ENCODE data around the gene S100A12.
"Not testable (repeated sequence)": the region's sequence is repeated elsewhere in the genome, so short reads cannot be mapped to it uniquely, and the experiment has no call there.

The S100A12 gene

DNA sequence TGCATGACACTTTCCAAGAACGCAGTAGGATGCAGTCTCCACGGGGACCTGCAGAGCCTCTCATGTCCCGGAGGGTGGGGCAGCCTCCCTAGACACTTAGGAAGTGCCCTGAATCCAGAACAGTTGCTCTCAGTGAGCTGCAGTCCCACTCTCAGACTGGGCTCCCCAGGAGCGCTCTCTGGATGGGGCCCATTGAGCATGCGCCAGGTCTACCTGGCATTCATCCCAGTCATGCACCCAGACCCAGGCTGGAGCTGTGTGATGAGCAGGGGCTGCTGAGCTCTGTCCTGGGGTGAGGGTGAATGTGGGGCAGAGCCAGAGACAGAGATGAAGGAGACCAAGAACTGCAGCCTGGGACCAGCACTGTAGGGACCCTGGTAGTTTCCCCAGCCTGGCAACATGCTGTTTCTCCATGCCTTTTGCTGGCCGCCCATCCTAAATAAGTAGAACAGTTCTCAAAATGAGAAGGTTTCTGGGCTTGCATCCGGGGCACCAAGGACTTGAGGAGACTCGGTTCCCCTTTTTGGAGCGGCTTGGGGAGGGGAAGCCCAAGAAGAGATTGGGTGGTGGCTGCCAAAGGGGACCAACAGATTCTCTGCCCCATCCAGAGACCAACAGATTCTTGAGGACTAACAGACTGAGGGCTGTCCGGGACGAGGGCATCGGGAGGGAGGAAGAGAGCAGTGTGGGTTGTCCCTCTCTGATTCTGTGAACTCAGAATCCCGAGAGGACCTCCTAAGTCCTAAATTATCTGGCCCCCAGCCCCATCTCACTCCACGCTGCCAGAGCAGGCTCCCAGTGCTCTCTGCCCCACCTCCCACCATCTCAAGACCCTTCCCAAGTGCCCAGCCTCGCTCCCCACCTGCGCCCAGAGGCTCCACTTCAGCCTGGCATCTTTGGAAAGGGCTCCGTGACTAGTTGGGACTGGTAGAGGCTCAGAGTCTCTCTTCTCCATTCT is 25.8 kb downstream of the S100A12 start:
- no peak for DNase-seq (ENCODE audit: low read depth)
- no peak overlapping the region for H3K4me3 ChIP-seq (ENCODE audit: low read depth, low read length)
- TF ChIP-seq CTCF (conservative IDR thresholded peaks at IDR 0.05; ENCODE audit: low read depth, low read length) = no peak

GRCh38 chr1:153348511-153349362 is 26.7 kb downstream of the S100A12 start, which contains the start of gene PGLYRP4:
Gene PGLYRP4 (minus strand): TSS chr1:153348841. CDS start chr1:153347932, 909 bp downstream.
- DNase-seq (ENCODE audit: low read depth) = no peak
- TF ChIP-seq CTCF (conservative IDR thresholded peaks at IDR 0.05; ENCODE audit: low read depth, low read length) = no peak
- H3K4me3 ChIP-seq (ENCODE audit: low read depth, low read length) = no peak within 1 kb of the TSS

- DNase-seq (ENCODE audit: low read depth) = no peak
- TF ChIP-seq CTCF (conservative IDR thresholded peaks at IDR 0.05; ENCODE audit: low read depth, low read length) = no peak
- no peak overlapping the region for H3K4me3 ChIP-seq (ENCODE audit: low read depth, low read length)
These were observed 27.6 kb downstream of the S100A12 start for GRCh38 chr1:153347856-153348255.

DNA sequence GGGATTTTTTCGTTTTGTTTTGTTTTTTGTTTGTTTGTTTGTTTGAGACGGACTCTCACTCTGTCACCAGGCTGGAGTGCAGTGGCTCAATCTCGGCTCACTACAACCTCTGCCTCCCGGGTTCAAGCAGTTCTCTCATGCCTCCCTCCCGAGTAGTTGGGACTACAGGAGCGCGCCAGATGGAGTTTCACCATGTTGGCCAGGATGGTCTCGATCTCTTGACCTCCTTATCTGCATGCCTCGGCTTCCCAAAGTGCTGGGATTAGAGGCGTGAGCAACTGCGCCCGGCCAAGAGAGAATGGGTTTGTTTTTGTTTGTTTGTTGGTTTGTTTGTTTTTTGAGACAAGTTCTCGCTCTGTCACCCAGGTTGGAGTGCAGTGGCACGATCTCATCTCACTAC is 28.4 kb downstream of the S100A12 start:
- DNase-seq (ENCODE audit: low read depth); H3K4me3 ChIP-seq (ENCODE audit: low read depth, low read length): not testable (repeated sequence)

- no peak overlapping the region for H3K4me3 ChIP-seq (ENCODE audit: low read depth, low read length)
- TF ChIP-seq CTCF (conservative IDR thresholded peaks at IDR 0.05; ENCODE audit: low read depth, low read length) = no peak
- DNase-seq (ENCODE audit: low read depth) = no peak
These were observed 29.2 kb downstream of the S100A12 start for GRCh38 chr1:153346077-153346723.

DNA sequence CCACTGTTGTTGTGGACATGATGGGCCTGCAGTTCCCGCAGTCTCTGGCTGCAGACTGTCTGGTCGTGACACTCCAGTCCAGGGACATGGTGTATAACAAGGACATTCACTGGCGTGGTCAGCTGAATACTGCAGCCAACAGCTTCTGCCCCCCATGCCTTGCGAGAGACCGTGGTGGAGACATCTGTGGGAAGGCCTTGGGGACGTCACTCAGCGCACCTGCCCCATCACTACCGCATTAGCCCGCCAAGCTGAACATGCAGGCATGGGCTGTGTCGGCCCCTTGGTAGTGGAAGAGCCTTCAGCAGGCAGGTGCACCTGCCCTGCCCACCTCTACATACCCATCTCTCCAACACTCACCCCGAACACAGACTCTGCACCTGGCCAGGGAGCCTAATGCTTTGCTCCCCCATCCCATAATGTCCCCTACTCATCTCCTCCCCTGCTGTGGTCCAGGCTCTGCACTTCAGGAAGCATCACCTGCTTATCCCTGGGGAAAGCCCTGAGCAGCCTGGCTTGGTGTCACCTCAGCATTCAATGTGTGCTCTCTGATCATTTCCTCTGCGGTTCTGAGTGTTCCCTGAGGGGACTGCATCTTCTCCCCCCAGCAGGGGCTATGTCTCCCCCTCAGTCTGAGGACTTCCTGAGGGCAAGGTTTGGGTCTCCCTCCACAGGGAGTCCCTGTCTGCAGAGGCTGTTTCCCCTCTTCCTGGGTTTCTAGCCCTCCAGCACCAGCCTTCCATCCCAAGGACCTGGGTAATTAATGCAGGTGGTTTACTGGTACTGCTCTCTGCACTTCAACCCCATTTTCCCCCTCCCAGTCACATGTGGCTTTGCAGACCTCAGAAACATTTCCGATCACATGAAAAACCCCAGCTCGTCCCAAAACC is 30.0 kb downstream of the S100A12 start:
- no peak for DNase-seq (ENCODE audit: low read depth)
- no peak for TF ChIP-seq CTCF (conservative IDR thresholded peaks at IDR 0.05; ENCODE audit: low read depth, low read length)
- H3K4me3 ChIP-seq (ENCODE audit: low read depth, low read length) = no peak overlapping the region

Measured in choroid plexus epithelial cell (primary cell).